Body of pancreas (tissue), 4 donors: Measurements from ENCODE around the gene AKAP11.

ENCODE experiments used
- CTCF ChIP-seq, 7 experiments: fragments of 450-650 bp in 4 of 7; fragments of 200-600 bp in 3 of 7; sonication (generic) in 3 of 7; IDR thresholded peaks; one replicate each; pipeline ENCODE4 v1.5.1; 2016 to 2019; ENCODE audit warnings: antibody characterized with exemption in 7 of 7
- POLR2A ChIP-seq, 3 donors: fragments of 450-650 bp; IDR thresholded peaks; one replicate each; pipeline ENCODE4 v1.6.1; 2016; ENCODE audit warnings: antibody characterized with exemption in 3 of 3, mild to moderate bottlenecking in 2 of 3

- TF ChIP-seq POLR2A (IDR thresholded peaks at IDR 0.05) (no peak), CTCF (IDR thresholded peaks at IDR 0.05) (no peak)
These were observed 89.7 kb downstream of the AKAP11 start for GRCh38 chr13:42361701-42362100.
